Neutrophil (primary cell): ENCODE data around the gene IFT122.

ENCODE experiments used
- H3K27ac ChIP-seq: fragments of 200-600 bp; sonication (generic); 2 replicates; pipeline ENCODE4 v1.5.1; 2016; ENCODE audit warnings: mild to moderate bottlenecking, moderate library complexity
- H3K27me3 ChIP-seq: fragments of 200-600 bp; sonication (generic); 2 replicates; pipeline ENCODE4 v1.6.0; 2016; ENCODE audit warnings: mild to moderate bottlenecking
- H3K36me3 ChIP-seq: fragments of 200-600 bp; sonication (generic); 2 replicates; pipeline ENCODE4 v1.5.1; 2017
- H3K4me1 ChIP-seq, 2 experiments: fragments of 200-600 bp in 1 of 2; sonication (generic) in 1 of 2; 1 replicate in 1 of 2; 2 replicates in 1 of 2; pipeline versions ENCODE4 v1.5.1 to v1.6.1; 2013 to 2016; ENCODE audit warnings: low read depth in 1 of 2, low read length in 1 of 2, mild to moderate bottlenecking in 1 of 2, moderate library complexity in 1 of 2; ENCODE audit not compliant: control insufficient read depth in 1 of 2, insufficient read depth in 1 of 2
- H3K4me3 ChIP-seq, 2 experiments: fragments of 200-600 bp in 1 of 2; sonication (generic) in 1 of 2; 1 replicate in 1 of 2; 2 replicates in 1 of 2; pipeline ENCODE4 v1.5.1; 2013 to 2016; ENCODE audit warnings: low read depth in 1 of 2, low read length in 1 of 2, mild to moderate bottlenecking in 1 of 2, moderate library complexity in 1 of 2
- H3K9me3 ChIP-seq: fragments of 200-600 bp; sonication (generic); 2 replicates; pipeline ENCODE4 v1.5.1; 2016
- CTCF ChIP-seq: fragments of 200-600 bp; sonication (generic); IDR thresholded peaks from 2 replicates; pipeline ENCODE4 v1.5.1; 2016; ENCODE audit warnings: antibody characterized with exemption

The IFT122 gene

GRCh38 chr3:129567176-129567705 is 127.2 kb downstream of the IFT122 start:
- no peaks in the 10 kb centered on the region for H3K4me1 ChIP-seq
- H3K27me3 ChIP-seq, result no peaks in the 10 kb centered on the region
- TF ChIP-seq CTCF, result no peak
- H3K27ac ChIP-seq, result no peak overlapping the region
- no peaks in the 10 kb centered on the region for H3K36me3 ChIP-seq
- no peaks in the 10 kb centered on the region for H3K9me3 ChIP-seq
- no peak overlapping the region for H3K4me3 ChIP-seq

- Histone ChIP-seq H3K36me3 (no peaks in the 10 kb centered on the region), H3K9me3 (no peaks in the 10 kb centered on the region), H3K27me3 (no peaks in the 10 kb centered on the region), H3K4me1 (no peaks in the 10 kb centered on the region), H3K4me3 (no peak overlapping the region), H3K27ac (no peak overlapping the region)
- no peak for TF ChIP-seq CTCF
Observed at GRCh38 chr3:129567939-129568338, 127.9 kb downstream of the IFT122 start.

- H3K27me3 ChIP-seq, result no peaks in the 10 kb centered on the region
- TF ChIP-seq CTCF, result no peak
- H3K4me3 ChIP-seq, result no peak overlapping the region
- no peaks in the 10 kb centered on the region for H3K4me1 ChIP-seq
- no peak overlapping the region for H3K27ac ChIP-seq
- no peaks in the 10 kb centered on the region for H3K9me3 ChIP-seq
- no peaks in the 10 kb centered on the region for H3K36me3 ChIP-seq
Observed at GRCh38 chr3:129569856-129570255, 129.8 kb downstream of the IFT122 start.
